Muscle layer of duodenum (tissue), 2 donors: ENCODE results near the gene AVP.
"Not testable (repeated sequence)": the region's sequence is repeated elsewhere in the genome, so short reads cannot be mapped to it uniquely, and the experiment has no call there.

Source experiments
- H3K27ac ChIP-seq: one replicate; pipeline ENCODE4 v1.7.0; 2013; ENCODE audit warnings: mild to moderate bottlenecking, low read length
- H3K27me3 ChIP-seq: one replicate; pipeline ENCODE4 v1.7.0; 2013; ENCODE audit warnings: low read depth, mild to moderate bottlenecking, control low read depth, low read length
- H3K36me3 ChIP-seq, 2 donors: one replicate each; pipeline ENCODE4 v1.7.0; 2013; ENCODE audit warnings: low read length in 2 of 2, control low read depth in 1 of 2, mild to moderate bottlenecking in 1 of 2; ENCODE audit not compliant: insufficient read depth in 2 of 2, control insufficient read depth in 1 of 2
- H3K4me1 ChIP-seq, 2 donors: one replicate each; pipeline ENCODE4 v1.7.0; 2013; ENCODE audit warnings: low read length in 2 of 2, mild to moderate bottlenecking in 2 of 2, control low read depth in 1 of 2, moderate library complexity in 1 of 2; ENCODE audit not compliant: insufficient read depth in 2 of 2, control insufficient read depth in 1 of 2
- H3K4me3 ChIP-seq, 2 donors: one replicate each; pipeline ENCODE4 v1.7.0; 2013; ENCODE audit warnings: low read length in 2 of 2, low read depth in 1 of 2, mild to moderate bottlenecking in 1 of 2
- H3K9me3 ChIP-seq, 2 donors: one replicate each; pipeline ENCODE4 v1.7.0; 2013; ENCODE audit warnings: low read length in 2 of 2, control low read depth in 1 of 2, mild to moderate bottlenecking in 1 of 2; ENCODE audit not compliant: control insufficient read depth in 1 of 2
- donor health status: healthy.

AVP gene

GRCh38 chr20:3123542-3123941 is 39.0 kb upstream of the AVP start:
- Histone ChIP-seq H3K27ac (no peak overlapping the region), H3K36me3 (peaks cover 6 to 22% of the 10 kb centered on the region in 2 donors), H3K9me3 (no peaks in the 10 kb centered on the region)

GRCh38 chr20:3121955-3122610 is 37.6 kb upstream of the AVP start:
- H3K9me3 ChIP-seq = no peaks in the 10 kb centered on the region
- no peaks in the 10 kb centered on the region for H3K4me1 ChIP-seq
- no peaks in the 10 kb centered on the region for H3K27me3 ChIP-seq
- peaks cover 6 to 22% of the 10 kb centered on the region in 2 donors for H3K36me3 ChIP-seq
- H3K4me3 ChIP-seq = no peak overlapping the region
- H3K27ac ChIP-seq = no peak overlapping the region

More at GRCh38 chr20:3123542-3123941, 39.0 kb upstream of the AVP start:
- Histone ChIP-seq H3K27me3 (no peaks in the 10 kb centered on the region), H3K4me3 (no peak overlapping the region), H3K4me1 (no peaks in the 10 kb centered on the region)

- no peak overlapping the region for H3K27ac ChIP-seq
- H3K27me3 ChIP-seq = no peaks in the 10 kb centered on the region
- H3K9me3 ChIP-seq = no peaks in the 10 kb centered on the region
- no peaks in the 10 kb centered on the region for H3K4me1 ChIP-seq
- H3K4me3 ChIP-seq = no peak overlapping the region
- H3K36me3 ChIP-seq = peaks cover 6 to 22% of the 10 kb centered on the region in 2 donors
Observed at GRCh38 chr20:3121271-3121911, 36.9 kb upstream of the AVP start.

GRCh38 chr20:3119044-3119443 is 34.5 kb upstream of the AVP start:
- no peak overlapping the region for H3K4me3 ChIP-seq
- no peaks in the 10 kb centered on the region for H3K9me3 ChIP-seq
- H3K4me1 ChIP-seq = no peaks in the 10 kb centered on the region
- H3K36me3 ChIP-seq = peaks cover 6 to 26% of the 10 kb centered on the region in 2 donors
- H3K27me3 ChIP-seq = no peaks in the 10 kb centered on the region
- no peak overlapping the region for H3K27ac ChIP-seq

DNA sequence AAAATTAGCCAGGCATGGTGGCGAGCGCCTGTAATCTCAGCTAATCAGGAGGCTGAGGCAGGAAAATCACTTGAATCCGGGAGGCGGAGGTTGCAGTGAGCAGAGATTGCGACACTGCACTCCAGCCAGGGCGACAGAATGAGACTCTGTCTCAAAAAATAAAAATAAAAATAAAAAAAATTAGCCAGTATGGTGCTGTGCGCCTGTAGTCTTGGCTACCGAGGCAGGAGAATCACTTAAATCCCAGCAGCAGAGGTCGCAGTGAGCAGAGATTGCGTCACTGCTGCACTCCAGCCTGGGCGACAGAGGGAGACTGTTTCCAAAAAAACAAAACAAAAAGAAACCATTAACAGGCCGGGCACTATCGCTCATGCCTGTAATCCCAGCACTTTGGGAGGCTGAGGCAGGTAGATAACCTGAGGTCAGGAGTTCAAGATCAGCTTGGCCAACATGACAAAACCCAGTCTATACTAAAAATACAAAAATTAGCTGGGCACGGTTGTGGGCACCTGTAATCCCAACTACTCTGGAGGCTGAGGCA is 33.4 kb upstream of the AVP start:
- peaks cover 6 to 34% of the 10 kb centered on the region in 2 donors for H3K36me3 ChIP-seq
- H3K27ac ChIP-seq = not testable (repeated sequence)

DNA sequence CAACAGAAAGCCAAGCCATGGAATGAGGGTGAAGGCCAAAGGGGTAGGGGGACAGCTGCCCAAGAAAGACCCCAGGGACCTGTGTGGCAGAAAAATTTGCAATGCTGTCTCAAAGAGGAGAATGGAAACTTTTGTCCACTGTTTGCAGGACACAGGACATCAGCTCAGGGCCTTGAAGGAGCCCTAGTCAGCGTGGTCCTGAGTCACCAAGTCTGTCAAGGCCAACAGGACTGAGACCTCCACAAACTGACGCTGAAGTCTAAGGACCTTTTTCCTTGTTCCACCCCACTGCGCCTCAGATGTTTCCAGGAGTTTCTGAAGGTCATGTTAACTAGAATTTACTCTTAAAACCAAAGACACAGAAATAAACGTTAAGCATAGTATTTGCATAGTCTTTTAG is 31.8 kb upstream of the AVP start:
- no peaks in the 10 kb centered on the region for H3K4me1 ChIP-seq
- H3K36me3 ChIP-seq = peaks cover 0 to 20% of the 10 kb centered on the region in 2 donors
- no peaks in the 10 kb centered on the region for H3K9me3 ChIP-seq
- H3K4me3 ChIP-seq = no peak overlapping the region
- no peaks in the 10 kb centered on the region for H3K27me3 ChIP-seq
- H3K27ac ChIP-seq = no peak overlapping the region

More for the DNA sequence above, 33.4 kb upstream of the AVP start:
- not testable (repeated sequence) for H3K27me3 ChIP-seq, H3K4me1 ChIP-seq, H3K9me3 ChIP-seq, H3K4me3 ChIP-seq

DNA sequence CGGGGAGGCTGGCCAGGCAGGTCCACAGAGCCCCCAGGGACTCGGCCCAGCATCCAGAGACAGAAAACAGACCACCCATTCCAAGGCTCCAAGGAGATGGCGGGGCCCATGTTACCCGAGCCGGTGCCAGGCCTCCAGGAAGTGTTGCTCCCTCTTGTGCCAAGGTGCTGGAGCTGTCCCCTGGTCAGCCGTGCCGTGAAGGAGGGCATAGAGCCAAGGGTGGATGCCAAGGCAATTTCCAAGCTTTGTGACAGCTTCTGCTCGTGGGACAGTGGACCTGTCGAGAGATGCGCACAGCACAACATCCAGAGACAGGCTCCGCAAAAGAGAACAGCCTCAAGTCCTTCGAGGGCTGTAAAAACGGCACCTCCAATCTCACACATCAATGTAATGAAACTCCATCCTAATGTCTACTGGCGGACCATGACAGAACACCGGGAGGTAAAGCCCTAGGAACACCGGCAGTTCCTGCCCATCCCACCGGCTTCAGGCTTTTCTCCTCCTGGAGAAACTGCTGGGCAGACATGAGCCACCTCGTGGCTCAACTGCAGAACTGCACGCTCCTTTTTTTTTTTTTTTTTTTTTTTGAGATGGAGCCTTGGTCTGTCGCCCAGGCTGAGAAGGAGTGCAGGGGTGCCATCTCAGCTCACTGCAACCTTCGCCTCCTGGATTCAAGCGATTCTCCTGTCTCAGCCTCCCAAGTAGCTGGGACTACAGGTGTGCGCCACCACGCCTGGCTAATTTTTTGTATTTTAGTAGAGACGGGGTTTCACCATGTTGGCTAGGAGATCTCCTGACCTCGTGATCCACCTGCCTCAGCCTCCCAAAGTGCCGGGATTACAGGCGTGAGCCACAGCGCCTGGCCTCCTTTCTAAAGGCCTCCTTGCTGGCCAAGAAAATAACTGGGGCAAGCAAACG is 30.9 kb upstream of the AVP start:
- Histone ChIP-seq H3K4me1 (no peaks in the 10 kb centered on the region), H3K27me3 (no peaks in the 10 kb centered on the region), H3K4me3 (no peak overlapping the region), H3K27ac (no peak overlapping the region), H3K36me3 (peaks cover 0 to 12% of the 10 kb centered on the region in 2 donors), H3K9me3 (no peaks in the 10 kb centered on the region)

- H3K27ac ChIP-seq = no peak overlapping the region
- no peak overlapping the region for H3K4me3 ChIP-seq
- no peaks in the 10 kb centered on the region for H3K4me1 ChIP-seq
- H3K36me3 ChIP-seq = peaks cover 6 to 43% of the 10 kb centered on the region in 2 donors
- no peaks in the 10 kb centered on the region for H3K27me3 ChIP-seq
- H3K9me3 ChIP-seq = no peaks in the 10 kb centered on the region
Observed at GRCh38 chr20:3111995-3112394, 27.5 kb upstream of the AVP start.

DNA sequence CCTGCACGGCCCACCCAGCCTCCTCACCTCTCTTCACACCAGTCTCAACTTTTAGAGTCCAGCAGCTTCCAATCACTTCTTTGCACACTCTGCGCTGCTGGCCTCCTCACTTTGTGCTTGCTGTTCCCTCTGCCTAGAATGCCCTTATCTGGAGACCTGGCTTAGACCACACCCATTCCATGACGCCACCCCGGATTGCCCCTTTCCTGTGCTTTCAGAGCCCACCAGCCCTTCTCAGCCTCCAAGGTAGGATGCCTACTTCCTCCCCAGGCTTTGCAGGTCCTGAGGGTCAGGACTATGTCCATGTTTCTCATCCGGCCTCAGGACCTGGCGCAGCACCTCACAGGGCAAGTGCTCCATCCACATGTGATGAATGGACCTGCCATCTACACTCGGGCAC is 27.0 kb upstream of the AVP start:
- H3K4me3 ChIP-seq = no peak overlapping the region
- peaks cover 6 to 47% of the 10 kb centered on the region in 2 donors for H3K36me3 ChIP-seq
- H3K4me1 ChIP-seq = no peaks in the 10 kb centered on the region
- no peak overlapping the region for H3K27ac ChIP-seq
- H3K9me3 ChIP-seq = no peaks in the 10 kb centered on the region
- no peaks in the 10 kb centered on the region for H3K27me3 ChIP-seq

DNA sequence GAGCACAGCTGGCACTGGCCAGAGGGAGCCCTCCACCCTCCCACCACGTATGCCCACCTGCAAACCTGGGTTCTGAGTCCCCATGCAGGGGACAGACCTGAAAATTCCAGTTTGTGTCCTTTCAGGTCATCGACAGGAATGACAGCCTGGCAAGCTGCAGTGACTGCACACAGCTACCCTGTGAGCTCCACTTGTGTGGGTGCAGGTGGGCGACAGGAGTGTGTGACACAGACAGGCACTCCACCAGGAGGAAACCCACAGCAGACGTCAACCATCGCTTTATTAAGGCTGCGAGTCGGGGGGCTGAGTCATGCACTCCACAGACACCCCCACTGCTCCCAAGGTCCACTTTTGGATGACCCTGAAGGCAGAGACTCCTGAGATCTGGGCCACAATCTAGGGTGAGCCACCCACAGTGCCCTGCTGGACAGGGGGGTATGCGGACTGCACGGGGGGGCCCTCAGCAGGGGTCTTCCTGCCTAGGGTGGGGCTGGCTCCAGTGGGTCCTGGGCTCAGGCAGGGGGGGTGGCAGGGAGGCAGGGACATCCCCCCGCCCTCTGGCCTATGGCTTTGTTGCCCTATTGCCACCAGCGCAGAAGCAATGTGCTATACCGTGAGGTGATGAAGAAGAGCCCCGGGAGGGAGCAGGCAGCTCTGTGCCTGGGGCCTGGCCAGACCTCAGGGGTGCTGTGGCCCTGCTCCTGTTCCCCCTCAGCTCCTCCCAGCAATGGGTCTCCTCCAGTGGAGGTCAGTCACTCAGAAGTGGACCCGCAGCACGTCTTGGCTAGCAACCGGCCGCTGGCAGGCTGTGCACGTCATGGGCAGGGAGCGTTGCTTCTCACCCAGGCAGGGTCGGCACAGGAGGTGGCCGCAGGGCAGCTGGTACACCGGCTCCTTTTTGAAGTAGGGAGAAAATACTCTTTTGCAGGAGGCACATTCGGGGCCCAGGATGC is 25.1 kb upstream of the AVP start:
- H3K27ac ChIP-seq = no peak overlapping the region
- no peaks in the 10 kb centered on the region for H3K9me3 ChIP-seq
- no peaks in the 10 kb centered on the region for H3K27me3 ChIP-seq
- peaks cover 6 to 47% of the 10 kb centered on the region in 2 donors for H3K36me3 ChIP-seq
- no peak overlapping the region for H3K4me3 ChIP-seq
- H3K4me1 ChIP-seq = no peaks in the 10 kb centered on the region
